ENCODE measurements around the gene TCEAL8.

Gene TCEAL8

DNA sequence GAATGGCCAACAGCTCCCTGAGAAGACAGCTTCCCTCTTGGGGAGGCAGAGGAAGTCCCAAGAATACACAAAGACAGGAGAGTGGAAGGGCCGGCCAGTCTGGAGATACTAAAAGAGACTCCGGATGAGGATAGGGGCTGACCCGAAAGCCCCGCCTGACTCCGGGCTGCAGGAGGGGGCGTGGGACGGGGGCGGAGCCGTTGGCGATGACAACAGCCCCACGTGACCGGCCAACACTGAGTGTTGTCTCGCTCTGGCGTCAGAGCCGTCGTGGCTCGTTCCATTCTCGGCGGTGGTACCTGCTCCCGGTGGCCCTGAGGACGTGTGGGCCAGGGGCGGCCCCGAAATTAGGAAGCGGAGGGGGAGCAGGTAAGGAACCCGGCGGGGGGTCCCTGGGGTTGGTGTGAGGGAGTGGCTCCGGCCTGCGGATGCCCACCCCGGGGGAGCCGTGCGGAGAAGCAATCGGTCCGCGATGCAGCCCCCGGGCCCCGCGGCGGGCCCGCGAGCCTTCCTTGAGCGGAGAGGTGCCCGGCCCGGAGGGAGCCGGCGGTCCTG, 40.0 kb downstream of the TCEAL8 start, which contains the start of gene BEX4:
TSS of gene BEX4 (plus strand) at position 239 of the 555 bp plus-strand sequence. CDS start 1,046 bp downstream, outside the sequence.
- DNase-seq (ENCODE audit: low spot score): no peak

GRCh38 chrX:103212749-103213457, 42.1 kb downstream of the TCEAL8 start:
- DNase-seq (ENCODE audit: low spot score): no peak

GRCh38 chrX:103211012-103211715, 43.8 kb downstream of the TCEAL8 start:
- peak; percentile 36 for DNase-seq (ENCODE audit: low spot score)

- no peak for DNase-seq (ENCODE audit: low spot score)
Observed at GRCh38 chrX:103210056-103210455, 44.9 kb downstream of the TCEAL8 start.
